Astrocyte of the cerebellum (primary cell): ENCODE results near the gene ZNF518A.
A peak's percentile ranks its signal among the peaks of the same experiment; 100 is the strongest.

Experiments
- DNase-seq: peaks from one replicate; pipeline ENCODE4 v3.0.0-alpha.2; 2011; ENCODE audit warnings: low read depth
- H3K4me3 ChIP-seq: 2 replicates; pipeline ENCODE4 v1.5.1; 2011; ENCODE audit warnings: mild to moderate bottlenecking, low read depth, low read length, moderate library complexity
- CTCF ChIP-seq: IDR thresholded peaks from 2 replicates; pipeline ENCODE4 v1.5.1; 2012; ENCODE audit warnings: low read length, low read depth, moderate library complexity, mild to moderate bottlenecking; ENCODE audit errors: missing control alignments
- in situ Hi-C: cut with HindIII; loops from 2 replicates; pipeline ENCODE4 v1.10.0; 2017; ENCODE audit warnings: low sequenced_read_pairs

The ZNF518A gene

GRCh38 chr10:96129387-96130325, at the start of gene ZNF518A:
TSS of gene ZNF518A (plus strand) at chr10:96130297. CDS start at chr10:96156323, 26,026 bp downstream.
- DNase-seq: peak; percentile 95
- H3K4me3 ChIP-seq: peak within 1 kb of the TSS; percentile 69
- in situ Hi-C loops: no loop called here
- no peak for TF ChIP-seq CTCF

- no peak for DNase-seq
- TF ChIP-seq CTCF: no peak
- no peak overlapping the region for H3K4me3 ChIP-seq
- in situ Hi-C loops: no loop called here
Observed at GRCh38 chr10:96082153-96082552, 47.9 kb upstream of the ZNF518A start.

- H3K4me3 ChIP-seq: no peak overlapping the region
- in situ Hi-C loops: no loop called here
- no peak for DNase-seq
- TF ChIP-seq CTCF: no peak
Observed at GRCh38 chr10:96082748-96083147, 47.3 kb upstream of the ZNF518A start.

GRCh38 chr10:96089116-96089515, 41.0 kb upstream of the ZNF518A start:
- DNase-seq: no peak
- TF ChIP-seq CTCF: no peak
- peak overlapping the region; percentile 80 for H3K4me3 ChIP-seq
- in situ Hi-C loops: no loop called here

- TF ChIP-seq CTCF: no peak
- in situ Hi-C loops: no loop called here
- peak overlapping the region; percentile 80 for H3K4me3 ChIP-seq
- DNase-seq: peak; percentile 88
Observed at GRCh38 chr10:96089670-96090462, 40.2 kb upstream of the ZNF518A start.

- TF ChIP-seq CTCF: no peak
- DNase-seq: no peak
- in situ Hi-C loops: no loop called here
- H3K4me3 ChIP-seq: peak overlapping the region; percentile 80
Observed at GRCh38 chr10:96090463-96090800, 39.7 kb upstream of the ZNF518A start.
